ENCODE data around the gene ATXN10.

Gene ATXN10

DNA sequence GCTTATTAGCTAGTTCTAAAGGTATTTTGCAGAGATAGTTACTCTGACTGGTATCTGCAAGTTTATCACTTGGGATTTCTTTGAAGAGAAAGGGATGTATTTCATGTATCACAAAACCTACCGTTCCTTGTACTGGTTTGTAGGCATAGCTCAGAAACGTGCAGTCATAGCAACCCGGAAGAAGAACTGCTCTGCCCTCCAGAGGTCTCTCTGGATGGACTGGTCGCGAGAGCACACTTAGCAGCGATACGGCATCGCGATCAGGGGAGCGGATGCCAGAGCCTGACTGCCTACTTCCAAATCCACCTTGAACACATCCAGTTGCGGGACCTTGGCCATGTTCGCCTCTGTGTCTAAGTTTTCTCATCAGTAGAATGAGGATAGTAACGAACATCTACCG is 162.0 kb downstream of the ATXN10 start:
- no peak for DNase-seq

DNA sequence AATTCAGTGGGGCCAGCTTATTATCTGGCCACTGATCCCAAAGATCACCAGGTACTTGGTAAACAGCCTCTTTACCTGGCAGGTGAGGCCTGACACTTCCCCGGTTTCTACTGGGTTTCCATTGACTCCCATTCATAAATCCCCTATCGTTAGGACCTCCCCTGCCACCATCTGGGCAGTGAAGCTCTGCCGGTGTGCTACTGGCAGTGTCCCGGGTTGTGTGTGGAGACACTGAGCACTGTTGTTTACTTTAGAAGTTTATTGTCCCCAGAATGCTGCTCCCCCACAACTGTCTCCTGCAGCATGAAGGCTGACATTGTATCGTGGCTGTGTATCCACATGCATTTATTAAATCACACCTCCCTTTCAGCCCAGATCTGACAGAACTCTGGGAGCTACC is 162.6 kb downstream of the ATXN10 start:
- no peak for DNase-seq

- no peak for DNase-seq
Measured at GRCh38 chr22:45834795-45835194, 163.2 kb downstream of the ATXN10 start.

- no peak for DNase-seq
Measured at GRCh38 chr22:45836418-45837169, 165.0 kb downstream of the ATXN10 start.

DNA sequence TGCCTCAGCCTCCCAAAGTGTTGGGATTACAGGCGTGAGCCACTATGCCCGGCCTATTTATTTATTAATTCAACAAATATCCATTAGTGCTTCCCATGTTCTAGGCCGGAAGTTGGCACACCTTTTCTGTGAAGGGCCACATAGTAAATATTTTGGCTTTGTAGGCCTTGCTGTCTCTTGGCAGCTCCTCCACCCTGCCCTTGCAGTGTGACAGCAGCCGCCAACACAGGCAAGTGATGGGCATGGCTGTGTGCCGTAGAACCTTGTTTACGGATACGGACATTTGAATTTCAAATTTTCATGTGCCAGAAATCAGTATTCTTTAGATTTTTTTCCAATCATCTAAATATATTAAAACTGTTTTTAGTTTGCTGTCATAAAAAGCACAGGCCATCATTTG is 165.9 kb downstream of the ATXN10 start:
- no peak for DNase-seq

DNA sequence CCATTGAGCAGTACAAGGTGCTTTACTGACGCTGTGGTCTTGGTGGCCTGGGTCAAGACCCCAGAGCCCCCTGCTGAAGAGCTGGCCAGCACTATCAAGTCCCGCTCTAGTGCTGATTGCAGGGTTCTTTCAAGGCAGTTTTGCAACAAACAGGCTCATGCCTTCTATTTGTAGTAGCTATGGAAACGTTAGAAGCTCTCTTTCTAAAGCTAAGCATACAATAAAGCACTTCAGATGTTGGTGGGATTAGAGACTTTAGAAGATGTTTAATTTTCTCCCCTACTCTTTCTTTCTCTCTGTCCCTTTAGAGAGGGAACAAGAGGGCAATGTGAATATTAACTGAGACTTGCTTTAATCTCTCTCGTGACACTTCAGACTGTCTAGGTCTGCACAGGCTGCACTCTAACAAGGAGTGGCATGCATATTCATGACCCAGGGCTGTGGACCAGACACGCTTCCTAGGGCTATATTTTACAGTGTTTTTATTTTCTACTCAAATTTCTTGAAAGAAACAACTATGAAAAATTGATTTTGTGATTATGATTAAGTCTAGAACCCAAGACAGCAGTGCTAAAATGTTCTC is 166.8 kb downstream of the ATXN10 start:
- no peak for DNase-seq

DNA sequence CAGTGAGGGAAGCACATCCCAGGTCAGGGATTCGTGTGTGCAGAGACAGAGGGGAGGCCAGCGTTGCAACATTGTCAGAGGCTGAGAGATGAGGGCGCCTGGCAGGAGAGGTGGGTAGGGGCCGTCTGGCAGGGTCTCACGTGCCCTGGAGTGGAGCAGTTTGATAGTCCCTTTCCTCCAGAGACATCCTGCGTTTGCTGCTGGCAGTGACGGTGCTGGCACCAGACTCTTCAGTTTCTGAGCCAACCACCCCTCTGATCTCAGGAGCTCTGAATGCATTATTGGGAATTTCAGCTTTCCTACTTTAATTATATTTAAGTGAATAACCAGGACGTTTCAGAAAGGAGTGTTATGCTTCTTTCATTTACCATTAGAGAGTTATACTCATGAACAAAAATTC is 168.8 kb downstream of the ATXN10 start:
- no peak for DNase-seq

GRCh38 chr22:45842291-45842991 is 170.8 kb downstream of the ATXN10 start:
- DNase-seq: no peak

DNA sequence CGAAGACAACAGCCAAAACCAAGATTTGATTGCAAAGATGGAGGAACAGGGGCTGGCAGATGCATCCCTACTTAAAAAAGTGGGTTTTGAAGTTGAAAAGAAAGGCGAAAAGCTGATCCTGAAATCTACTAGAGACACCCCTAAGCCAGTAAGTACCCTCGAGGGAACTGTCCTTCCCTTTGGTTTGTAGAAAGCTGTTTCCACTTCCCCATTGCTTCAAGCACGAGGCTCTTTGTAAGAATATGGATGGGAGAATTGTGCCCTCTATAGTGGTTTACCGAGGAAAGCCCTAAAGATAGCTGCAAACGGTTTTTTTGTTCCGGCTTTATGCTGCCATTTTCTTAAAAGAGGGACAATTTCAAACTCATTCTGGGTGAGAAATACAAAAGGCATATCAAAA is 171.4 kb downstream of the ATXN10 start:
- DNase-seq: no peak

DNA sequence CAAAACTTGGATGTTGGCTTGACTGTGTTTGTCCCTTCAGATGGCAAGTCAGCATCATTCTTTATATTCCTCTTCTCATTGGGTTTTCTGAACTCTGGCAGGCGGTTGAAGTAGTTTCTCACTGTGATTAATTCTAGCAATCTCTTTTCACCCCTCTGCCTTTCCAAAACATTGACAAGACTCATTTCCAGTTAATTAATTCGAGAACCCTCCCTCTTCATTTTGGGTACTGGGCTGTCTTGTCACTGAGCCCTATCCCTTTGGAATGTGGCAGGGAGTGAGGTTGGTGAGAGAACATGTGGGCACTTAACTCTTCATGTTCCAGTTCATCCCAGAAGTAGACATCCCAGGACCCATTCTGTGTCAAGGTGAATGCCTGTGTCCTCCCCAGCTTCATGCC is 172.4 kb downstream of the ATXN10 start:
- DNase-seq: no peak

GRCh38 chr22:45845076-45845487 is 173.4 kb downstream of the ATXN10 start:
- DNase-seq: no peak

GRCh38 chr22:45846952-45847351 is 175.3 kb downstream of the ATXN10 start:
- no peak for DNase-seq

DNA sequence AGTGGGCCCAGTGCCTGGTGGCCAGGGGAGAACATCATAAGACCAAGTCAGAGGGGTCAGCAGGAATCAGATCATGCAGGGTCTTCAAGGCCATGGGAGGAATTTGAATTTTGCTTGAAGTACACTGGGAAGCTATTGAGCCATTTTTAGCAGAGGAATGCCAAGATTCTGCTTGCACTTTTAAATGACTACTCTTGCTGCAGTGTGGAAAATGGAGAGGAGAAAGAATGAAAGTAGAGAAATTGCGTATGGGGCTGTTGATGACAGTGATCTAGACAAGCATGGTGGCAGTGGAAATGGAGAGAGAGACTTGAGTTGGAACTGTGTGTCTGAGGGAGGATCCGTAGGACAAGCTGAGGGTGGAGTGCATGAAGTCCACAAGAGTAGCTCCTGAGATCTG is 177.3 kb downstream of the ATXN10 start:
- DNase-seq: no peak

DNA sequence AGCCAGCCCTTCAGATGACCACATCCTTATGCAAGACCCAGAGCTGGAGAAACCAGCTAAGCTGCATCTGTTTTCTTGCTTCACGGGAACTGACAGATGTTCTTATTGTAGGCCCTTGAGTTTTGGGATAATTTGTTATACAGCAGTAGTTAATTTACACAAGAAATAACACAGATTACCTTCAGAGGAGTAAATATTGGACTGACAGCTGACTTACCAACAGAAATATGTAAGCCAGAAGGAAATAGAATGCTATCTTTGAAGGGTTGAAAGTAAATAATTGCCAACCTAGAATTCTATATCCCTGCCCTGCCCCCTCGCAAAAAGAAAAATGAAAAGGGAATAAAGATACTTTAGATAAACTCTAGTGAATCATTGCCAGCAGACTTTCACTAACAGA is 181.2 kb downstream of the ATXN10 start:
- DNase-seq: no peak

DNA sequence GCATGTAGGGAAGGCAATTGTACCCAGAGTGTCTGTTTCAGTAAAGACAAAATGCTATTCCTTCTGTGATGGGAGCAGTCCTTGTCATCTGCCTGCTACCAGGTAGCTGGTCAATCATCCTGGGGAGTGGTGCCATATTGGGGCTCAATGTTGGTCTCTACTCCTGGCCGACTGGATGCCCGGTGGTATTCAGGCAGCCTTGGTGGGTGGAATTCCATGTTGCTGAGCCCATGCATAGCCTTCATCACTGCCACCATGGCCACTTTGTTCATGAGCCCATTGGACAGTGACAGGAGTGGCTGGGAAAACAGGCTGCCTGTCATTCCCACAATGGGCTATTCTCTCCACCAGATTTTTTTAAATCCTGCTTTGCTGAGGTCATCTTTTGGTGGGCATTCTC is 184.3 kb downstream of the ATXN10 start:
- DNase-seq: no peak

GRCh38 chr22:45857519-45857918 is 185.9 kb downstream of the ATXN10 start:
- DNase-seq: no peak

DNA sequence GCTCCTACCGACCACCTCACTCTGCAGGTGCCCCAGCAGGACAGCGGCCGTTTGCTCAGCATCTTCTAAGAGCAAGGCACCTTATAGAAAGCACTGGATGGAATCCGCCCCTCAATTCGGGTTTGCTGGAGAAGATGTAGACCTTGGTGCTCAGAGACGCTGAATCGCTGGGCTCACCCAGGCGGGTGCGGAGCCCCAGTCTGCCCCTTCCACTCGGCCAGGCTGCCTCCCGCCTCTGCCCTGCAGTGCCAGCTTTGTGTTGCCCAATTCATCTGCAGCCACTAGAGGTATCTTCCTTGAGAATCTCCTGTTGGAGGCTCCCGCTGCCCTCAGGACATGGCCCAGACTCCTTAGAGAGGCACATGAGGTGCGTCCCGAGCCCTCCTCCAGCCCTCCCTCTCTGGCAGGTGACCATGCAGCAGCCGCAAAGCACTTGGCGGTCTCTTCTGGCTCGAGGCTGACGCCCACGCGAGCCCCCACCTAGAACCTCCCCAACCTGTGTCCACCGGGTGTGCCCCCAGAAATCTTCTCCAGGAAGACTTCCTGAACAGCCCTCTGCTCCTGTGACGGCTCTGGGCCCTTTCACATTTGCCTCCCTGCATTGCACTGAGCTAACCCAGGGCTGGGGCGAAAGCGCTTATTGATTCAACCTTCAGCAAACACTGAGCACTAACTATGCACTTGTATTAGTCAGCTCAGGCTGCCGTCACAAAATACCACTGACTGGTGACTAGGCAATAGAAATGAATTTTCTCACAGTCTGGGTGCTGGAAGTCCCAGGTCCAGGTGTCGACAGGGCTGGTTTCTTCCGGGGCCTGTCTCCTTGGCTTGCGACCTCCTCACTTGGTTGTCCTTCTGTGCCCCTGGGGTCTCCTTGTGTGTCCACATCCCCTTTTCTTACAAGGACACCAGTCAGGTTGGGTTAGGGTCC is 187.9 kb downstream of the ATXN10 start:
- no peak for DNase-seq

DNA sequence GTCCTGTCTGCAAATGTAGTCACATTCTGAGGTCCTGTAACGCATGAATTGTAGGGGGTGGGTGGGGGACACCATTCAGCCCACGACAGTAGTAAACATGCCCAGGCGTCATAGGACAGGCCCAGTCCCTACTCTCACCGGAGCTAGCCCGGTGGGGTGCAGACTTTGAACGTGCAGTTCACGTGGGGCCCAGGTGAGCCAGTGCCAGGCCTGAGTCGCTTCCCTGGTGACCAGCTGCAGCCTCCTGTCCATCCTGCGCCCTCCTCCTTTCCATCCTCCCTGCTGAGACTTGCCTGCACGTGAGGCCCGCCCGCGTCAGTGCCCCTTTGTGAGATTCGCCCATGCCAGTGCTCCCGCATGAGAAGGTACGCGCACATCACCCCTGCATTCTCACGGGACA is 188.6 kb downstream of the ATXN10 start:
- DNase-seq: no peak

DNA sequence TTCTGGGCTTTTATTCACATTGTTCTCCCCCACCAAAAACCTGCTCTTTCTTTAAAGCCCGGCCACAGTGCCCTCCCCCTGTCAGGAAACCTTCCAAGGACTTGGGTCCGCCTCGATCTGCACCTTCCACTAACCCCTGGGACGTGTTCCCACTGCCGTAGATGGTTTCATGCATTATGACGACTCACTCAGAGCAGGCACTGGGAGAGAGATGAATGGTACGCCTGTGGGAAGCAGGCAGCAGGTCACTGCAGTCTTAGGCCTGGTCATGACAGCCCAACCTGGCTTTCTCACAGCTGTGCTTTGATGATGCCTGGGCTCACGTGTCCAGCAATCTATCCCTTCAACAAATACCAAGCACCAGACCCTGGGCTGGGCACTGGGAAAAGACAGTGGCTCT is 189.6 kb downstream of the ATXN10 start:
- DNase-seq: no peak

DNA sequence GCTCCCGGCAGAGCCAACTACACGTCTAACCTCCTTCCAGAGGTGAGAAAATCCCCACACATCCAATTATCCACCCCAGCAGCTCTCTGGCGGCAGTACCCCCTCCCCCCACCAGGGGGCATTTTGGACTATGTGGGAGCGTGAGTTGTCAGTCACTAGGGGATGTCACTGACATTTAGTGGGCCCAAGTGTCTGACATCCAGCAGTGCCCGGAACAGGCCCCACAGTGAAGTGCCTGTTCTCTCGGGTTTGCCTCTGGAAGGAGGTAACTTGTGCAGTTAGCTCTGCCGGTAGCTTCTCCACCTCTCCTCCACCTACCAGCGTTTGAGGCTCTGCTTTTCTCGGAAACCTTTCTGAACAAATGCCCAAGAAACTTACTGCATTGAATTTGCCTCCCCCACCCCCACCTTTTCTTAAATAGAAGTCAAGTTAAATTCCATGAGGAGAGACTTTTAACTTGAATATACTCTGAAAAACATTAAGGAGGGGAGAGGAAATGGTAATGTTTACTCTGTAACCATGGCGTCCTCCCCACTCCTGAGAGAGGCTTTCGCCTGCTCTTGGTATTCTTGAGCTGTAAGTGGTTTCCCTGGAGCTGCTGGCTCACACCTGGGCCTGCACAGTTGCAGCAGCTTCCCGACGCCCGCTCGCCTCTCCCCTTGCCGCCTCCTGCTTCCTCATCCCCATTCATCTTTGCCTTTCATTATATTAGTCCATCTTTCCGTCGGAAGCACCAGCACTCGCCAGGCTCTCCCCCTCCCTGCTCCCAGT is 192.5 kb downstream of the ATXN10 start:
- peak; percentile 44 for DNase-seq

DNA sequence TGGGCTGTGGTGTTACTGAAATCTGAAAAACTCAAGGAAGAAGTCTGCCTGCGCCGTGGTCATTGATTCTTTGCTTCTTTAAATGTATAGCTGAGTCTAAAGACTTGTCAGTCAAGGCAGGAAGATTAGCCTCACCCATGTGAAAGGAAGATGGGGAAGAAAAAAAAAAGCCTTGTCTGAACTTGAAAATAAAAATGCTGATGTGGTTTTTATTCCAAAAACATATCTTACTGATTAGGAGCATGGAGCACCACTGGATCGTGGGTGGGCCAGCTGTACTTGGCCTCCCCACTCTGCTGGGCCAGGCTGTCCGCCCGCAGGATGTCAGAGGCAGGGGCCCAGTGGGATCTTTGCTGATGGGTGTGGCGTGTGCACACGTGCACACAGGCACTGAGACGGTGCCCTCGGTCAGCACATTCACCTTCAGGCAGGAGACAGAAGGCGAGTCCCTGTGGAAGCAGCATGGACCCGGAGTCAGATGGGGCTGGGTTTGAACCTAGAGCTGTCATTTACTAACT is 193.4 kb downstream of the ATXN10 start:
- DNase-seq: no peak

- DNase-seq: no peak
Measured at GRCh38 chr22:45865561-45866125, 194.0 kb downstream of the ATXN10 start.

All from CD4-positive, alpha-beta T cell treated with Interferon gamma for 1 hour (primary cell).